GM18951 (cell line): ENCODE data around the gene EFCAB5.
"Not testable (repeated sequence)": the region's sequence is repeated elsewhere in the genome, so short reads cannot be mapped to it uniquely, and the experiment has no call there.

ENCODE experiments used
- POLR2A ChIP-seq: IDR thresholded peaks from 4 replicates; pipeline ENCODE4 v1.6.1; 2011; ENCODE audit warnings: mild to moderate bottlenecking; ENCODE audit not compliant: insufficient read length, insufficient read depth; ENCODE audit errors: extremely low read depth
- in situ Hi-C: fragments of 300-500 bp; cut with MboI; formaldehyde crosslinking; loops from one replicate; pipeline ENCODE4 v1.12.0; 2022; ENCODE audit warnings: low sequenced_read_pairs, mixed read lengths, inconsistent platforms; ENCODE audit not compliant: unreplicated experiment

The EFCAB5 gene

GRCh38 chr17:30112794-30113193 lies 171.4 kb downstream of the EFCAB5 start:
- in situ Hi-C loops = loop anchor here (25.0 kb wide), 1 partner anchor 600 kb away; no protein-coding TSS in a partner anchor
- no peak for TF ChIP-seq POLR2A

DNA sequence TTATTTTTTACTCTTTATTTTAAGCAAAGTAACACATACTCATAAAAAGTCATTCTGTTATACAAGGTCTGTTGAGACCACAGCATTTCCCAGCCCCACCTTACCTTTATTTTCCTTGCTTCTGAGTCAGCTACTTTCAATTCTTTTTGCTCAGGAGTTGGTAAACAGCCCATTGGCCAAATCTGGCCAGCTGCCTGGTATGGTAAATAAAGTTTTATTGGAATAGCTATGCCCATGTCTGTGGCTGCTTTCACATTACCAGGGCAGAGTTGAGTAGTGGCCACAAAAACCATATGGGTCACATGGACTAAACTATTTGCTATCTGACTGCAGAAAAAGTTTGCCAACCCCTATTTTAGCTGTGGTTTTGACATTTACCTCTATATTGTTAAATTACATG lies 171.8 kb downstream of the EFCAB5 start:
- TF ChIP-seq POLR2A = no peak
- in situ Hi-C loops = loop anchor here (25.0 kb wide), 1 partner anchor 599 kb away; no protein-coding TSS in a partner anchor

DNA sequence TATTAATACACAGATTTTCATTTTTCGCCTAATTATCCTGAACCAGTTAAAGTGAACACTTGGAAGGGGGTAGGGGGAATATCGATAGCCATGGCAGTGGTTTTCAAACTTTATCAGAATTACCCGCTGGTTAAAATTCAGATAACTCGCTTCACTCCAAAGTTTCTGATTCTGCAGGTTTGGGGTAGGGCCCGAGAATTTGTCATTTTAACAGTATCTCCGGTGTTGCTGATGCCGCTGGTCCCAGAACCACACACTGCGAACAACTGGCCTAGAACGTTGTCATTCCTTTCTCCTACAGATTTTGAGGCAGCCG lies 174.9 kb downstream of the EFCAB5 start:
- no peak for TF ChIP-seq POLR2A
- in situ Hi-C loops = loop anchor here (25.0 kb wide), 1 partner anchor 596 kb away; no protein-coding TSS in a partner anchor

DNA sequence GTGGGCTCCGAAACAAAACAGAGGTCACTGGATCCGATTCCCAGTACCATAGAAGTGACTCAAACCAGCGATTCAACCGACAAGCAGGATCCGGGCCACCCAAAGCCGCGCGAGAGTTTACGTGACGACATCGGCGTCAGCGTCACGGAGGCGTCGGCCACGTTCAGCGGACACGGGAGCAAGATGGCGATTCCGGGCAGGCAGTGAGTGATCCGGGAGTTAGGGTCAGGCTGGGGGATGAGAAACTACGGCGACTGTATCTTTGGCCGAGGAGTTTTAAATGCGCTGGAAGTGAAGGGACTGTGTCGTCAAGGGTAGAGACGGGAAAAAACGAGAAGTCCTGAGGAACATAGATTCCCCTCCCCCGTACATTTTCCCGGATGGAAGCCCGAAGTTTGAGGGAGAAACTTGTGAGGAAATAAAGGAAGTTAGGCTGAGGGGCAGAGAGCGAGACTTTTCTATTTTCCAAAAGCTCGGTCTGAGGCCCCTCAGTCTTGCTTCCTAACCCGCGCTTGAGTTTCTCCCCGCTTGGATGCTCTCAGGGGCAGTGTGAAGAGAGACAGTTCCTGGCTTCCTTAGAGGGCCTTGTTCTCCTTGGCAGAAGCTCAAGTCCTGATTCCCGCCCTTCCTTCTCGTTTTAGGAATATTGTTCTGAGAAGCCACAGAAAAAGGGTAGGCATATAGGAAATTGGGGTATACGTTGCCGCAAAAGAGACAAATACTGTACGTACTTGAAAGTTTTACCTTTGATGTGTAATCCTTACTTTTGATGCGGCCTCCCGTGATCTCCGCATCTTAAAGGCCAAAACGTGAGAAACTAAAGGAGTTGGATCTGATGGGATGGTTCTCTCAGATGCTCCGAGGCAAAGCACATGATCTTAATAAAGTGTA lies 175.5 kb downstream of the EFCAB5 start, which contains the start of gene NSRP1:
TSS of gene NSRP1 (plus strand) at position 156 of the 891 bp plus-strand sequence. CDS start at position 184, 28 bp downstream.
- in situ Hi-C loops = loop anchor here (25.0 kb wide), 1 partner anchor 595 kb away; no protein-coding TSS in a partner anchor
- TF ChIP-seq POLR2A = peak; percentile 98

GRCh38 chr17:30117675-30118081 lies 176.2 kb downstream of the EFCAB5 start:
- in situ Hi-C loops = loop anchor here (25.0 kb wide), 1 partner anchor 595 kb away; no protein-coding TSS in a partner anchor

GRCh38 chr17:30118635-30119034 lies 177.2 kb downstream of the EFCAB5 start:
- in situ Hi-C loops = loop anchor here (25.0 kb wide), 1 partner anchor 594 kb away; no protein-coding TSS in a partner anchor

More at GRCh38 chr17:30117675-30118081, 176.2 kb downstream of the EFCAB5 start:
- TF ChIP-seq POLR2A = no peak

GRCh38 chr17:30124273-30124796 lies 182.9 kb downstream of the EFCAB5 start:
- TF ChIP-seq POLR2A = no peak
- in situ Hi-C loops = loop anchor here (10.0 to 25.0 kb wide), 2 partner anchors 140 to 588 kb away; no protein-coding TSS in a partner anchor

DNA sequence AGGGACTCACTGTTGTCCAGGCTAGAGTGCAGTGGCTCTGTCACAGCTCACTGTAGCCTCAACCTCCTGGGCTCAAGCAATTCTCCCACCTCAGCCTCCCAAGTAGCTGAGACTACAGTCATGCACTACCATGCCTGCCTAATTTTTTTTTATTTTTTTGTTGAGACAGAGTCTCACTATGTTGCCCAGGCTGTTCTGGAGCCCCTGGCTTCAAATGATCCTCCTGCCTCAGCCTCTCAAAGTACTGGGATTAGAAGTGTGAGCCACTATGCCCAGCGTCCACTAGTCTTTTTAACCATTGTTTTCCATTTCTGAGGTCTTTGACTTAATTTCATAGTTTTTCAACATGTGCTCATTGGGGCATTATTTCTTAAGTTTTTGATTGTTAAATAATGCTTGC lies 188.7 kb downstream of the EFCAB5 start:
- in situ Hi-C loops = no loop called here
- no peak for TF ChIP-seq POLR2A

DNA sequence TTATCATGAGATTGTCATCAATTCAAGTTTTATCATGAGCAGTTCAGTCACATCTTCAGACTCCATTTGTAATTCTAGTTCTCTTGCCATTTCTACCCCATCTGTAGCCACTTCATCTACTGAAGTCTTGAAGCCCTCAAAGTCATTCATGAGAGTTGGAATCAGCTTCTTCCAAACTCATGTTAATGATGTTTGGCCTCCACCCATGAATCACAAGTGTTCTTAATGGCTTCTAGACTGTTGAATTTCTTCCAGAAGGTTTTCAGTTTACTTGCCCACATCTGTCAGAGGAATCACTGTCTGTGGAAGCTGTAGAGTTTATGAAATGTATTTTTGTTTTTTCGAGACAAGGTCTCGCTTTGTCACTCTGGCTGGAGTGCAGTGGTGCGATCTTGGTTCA lies 191.2 kb downstream of the EFCAB5 start:
- in situ Hi-C loops = no loop called here
- no peak for TF ChIP-seq POLR2A

- in situ Hi-C loops = no loop called here
Measured at GRCh38 chr17:30133197-30133596, 191.8 kb downstream of the EFCAB5 start.

GRCh38 chr17:30134551-30134950 lies 193.1 kb downstream of the EFCAB5 start:
- no peak for TF ChIP-seq POLR2A
- in situ Hi-C loops = no loop called here

More at GRCh38 chr17:30133197-30133596, 191.8 kb downstream of the EFCAB5 start:
- TF ChIP-seq POLR2A = no peak

DNA sequence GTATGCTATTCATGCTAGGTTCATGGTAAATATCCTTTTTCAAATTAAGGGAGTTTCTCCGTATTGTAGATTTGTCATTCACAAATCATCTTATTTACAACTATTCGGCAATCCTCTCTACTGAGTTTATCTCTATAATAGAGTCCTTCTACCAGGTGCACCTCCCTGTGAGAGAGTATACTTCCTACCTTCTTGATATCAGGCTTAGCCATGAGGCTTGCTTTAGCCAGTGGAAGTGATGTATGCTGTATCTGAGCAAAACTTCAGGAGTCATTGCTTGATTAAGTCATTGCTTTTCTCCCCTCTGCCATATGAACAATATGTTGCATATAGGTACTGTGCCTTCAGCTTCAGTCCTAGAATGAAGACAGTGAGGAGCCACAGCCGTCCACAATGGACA lies 195.7 kb downstream of the EFCAB5 start:
- TF ChIP-seq POLR2A = no peak
- in situ Hi-C loops = no loop called here

DNA sequence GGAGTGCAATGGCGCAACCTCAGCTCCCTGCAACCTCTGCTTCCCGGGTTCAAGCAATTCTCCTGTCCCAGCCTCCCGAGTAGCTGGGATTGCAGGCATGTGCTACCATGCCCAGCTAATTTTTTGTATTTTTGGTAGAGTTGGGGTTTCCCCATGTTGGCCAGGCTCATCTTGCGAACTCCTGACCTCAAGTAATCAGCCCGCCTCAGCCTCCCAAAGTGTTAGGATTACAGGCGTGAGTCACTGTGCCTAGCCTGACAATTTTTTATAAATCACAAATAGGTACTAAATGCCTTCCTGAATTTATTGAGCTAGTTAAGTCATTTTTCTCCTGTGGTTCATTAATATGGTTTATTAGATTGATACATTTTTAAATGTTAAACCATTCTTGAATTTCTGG lies 206.4 kb downstream of the EFCAB5 start:
- in situ Hi-C loops = not testable (repeated sequence)

- in situ Hi-C loops = no loop called here
- TF ChIP-seq POLR2A = no peak
Measured at GRCh38 chr17:30148376-30148775, 206.9 kb downstream of the EFCAB5 start.

- no peak for TF ChIP-seq POLR2A
- in situ Hi-C loops = no loop called here
Measured at GRCh38 chr17:30151471-30151870, 210.0 kb downstream of the EFCAB5 start.
